ENCODE data around the gene ITGAX. TPM values are rescaled to one million over a fixed set of nuclear protein-coding genes. Genes with fewer than 3 reads are reported as not detected.

Gene ITGAX
- total and polyA plus RNA-seq, 4 donors = 38.1 to 148 (median 113) TPM

- H3K9me3 ChIP-seq (ENCODE audit: control insufficient read depth in 4 of 4, insufficient read depth in 3 of 4, low read length in 3 of 4) = no peaks in the 10 kb centered on the region
- H3K36me3 ChIP-seq (ENCODE audit: control insufficient read depth in 4 of 4, insufficient read depth in 4 of 4, low read length in 4 of 4) = no peaks in the 10 kb centered on the region
- DNase-seq (no peak), ATAC-seq (ENCODE audit: insufficient read depth, low FRiP score) (no peak)
- H3K27me3 ChIP-seq (ENCODE audit: control insufficient read depth in 3 of 3, insufficient read depth in 3 of 3, low read length in 2 of 3) = peaks cover 0 to under 1% (median 0%) of the 10 kb centered on the region in 3 donors
- no peak overlapping the region for H3K9ac ChIP-seq (ENCODE audit: insufficient read depth in 1 of 2, low read length in 2 of 2)
- no peak overlapping the region for H3K4me3 ChIP-seq
- WGBS, 2 donors = 55 to 73% methylated on average over 22 of the region's 22 CpGs
- H3K27ac ChIP-seq (ENCODE audit: low read depth in 1 of 2, low read length in 1 of 2) = peak overlapping the region in 1 of 2 donors; percentile 62
- peaks cover 0 to 2% (median 0%) of the 10 kb centered on the region in 5 donors for H3K4me1 ChIP-seq (ENCODE audit: control insufficient read depth in 5 of 5, insufficient read depth in 5 of 5, low read length in 5 of 5)
- no peak for TF ChIP-seq CTCF (IDR thresholded peaks at IDR 0.05; ENCODE audit: control extremely low read depth, extremely low read depth)
These were observed 2.4 kb upstream of the ITGAX start for GRCh38 chr16:31352376-31353115.

- peaks cover 0 to 3% (median 0%) of the 10 kb centered on the region in 3 donors for H3K27me3 ChIP-seq (ENCODE audit: control insufficient read depth in 3 of 3, insufficient read depth in 3 of 3, low read length in 2 of 3)
- H3K27ac ChIP-seq (ENCODE audit: low read depth in 1 of 2, low read length in 1 of 2) = peak overlapping the region in 1 of 2 donors; percentile 40
- H3K4me3 ChIP-seq = no peak overlapping the region
- no peaks in the 10 kb centered on the region for H3K9me3 ChIP-seq (ENCODE audit: control insufficient read depth in 4 of 4, insufficient read depth in 3 of 4, low read length in 3 of 4)
- ATAC-seq (ENCODE audit: insufficient read depth, low FRiP score) = no peak
- no peaks in the 10 kb centered on the region for H3K36me3 ChIP-seq (ENCODE audit: control insufficient read depth in 4 of 4, insufficient read depth in 4 of 4, low read length in 4 of 4)
- H3K9ac ChIP-seq (ENCODE audit: insufficient read depth in 1 of 2, low read length in 2 of 2) = no peak overlapping the region
- H3K4me1 ChIP-seq (ENCODE audit: control insufficient read depth in 5 of 5, insufficient read depth in 5 of 5, low read length in 5 of 5) = no peaks in the 10 kb centered on the region
- no peak for DNase-seq
- TF ChIP-seq CTCF (IDR thresholded peaks at IDR 0.05; ENCODE audit: control extremely low read depth, extremely low read depth) = no peak
- 66 to 71% methylated on average over 14 of the region's 14 CpGs for WGBS, 2 donors
These were observed 590 bp downstream of the ITGAX start for GRCh38 chr16:31355431-31356100.

- Histone ChIP-seq H3K4me3 (no peak overlapping the region), H3K36me3 (ENCODE audit: control insufficient read depth in 4 of 4, insufficient read depth in 4 of 4, low read length in 4 of 4) (no peaks in the 10 kb centered on the region), H3K27ac (ENCODE audit: low read depth in 1 of 2, low read length in 1 of 2) (no peak overlapping the region), H3K9ac (ENCODE audit: insufficient read depth in 1 of 2, low read length in 2 of 2) (no peak overlapping the region), H3K9me3 (ENCODE audit: control insufficient read depth in 4 of 4, insufficient read depth in 3 of 4, low read length in 3 of 4) (no peaks in the 10 kb centered on the region), H3K27me3 (ENCODE audit: control insufficient read depth in 3 of 3, insufficient read depth in 3 of 3, low read length in 2 of 3) (peaks cover 0 to 3% (median 0%) of the 10 kb centered on the region in 3 donors), H3K4me1 (ENCODE audit: control insufficient read depth in 5 of 5, insufficient read depth in 5 of 5, low read length in 5 of 5) (no peaks in the 10 kb centered on the region)
- WGBS, 2 donors = 48 to 52% methylated on average over 26 to 28 of the region's 28 CpGs
- DNase-seq (no peak), ATAC-seq (ENCODE audit: insufficient read depth, low FRiP score) (no peak)
- no peak for TF ChIP-seq CTCF (IDR thresholded peaks at IDR 0.05; ENCODE audit: control extremely low read depth, extremely low read depth)
These were observed 1.8 kb downstream of the ITGAX start for GRCh38 chr16:31356566-31357323.
